ENCODE measurements around the gene SOX6. TPM values are rescaled to one million over a fixed set of nuclear protein-coding genes. Genes with fewer than 3 reads are reported as not detected.

SOX6 gene
- total RNA-seq, 1 donor from 2014 or later, result 13.4 TPM

DNA sequence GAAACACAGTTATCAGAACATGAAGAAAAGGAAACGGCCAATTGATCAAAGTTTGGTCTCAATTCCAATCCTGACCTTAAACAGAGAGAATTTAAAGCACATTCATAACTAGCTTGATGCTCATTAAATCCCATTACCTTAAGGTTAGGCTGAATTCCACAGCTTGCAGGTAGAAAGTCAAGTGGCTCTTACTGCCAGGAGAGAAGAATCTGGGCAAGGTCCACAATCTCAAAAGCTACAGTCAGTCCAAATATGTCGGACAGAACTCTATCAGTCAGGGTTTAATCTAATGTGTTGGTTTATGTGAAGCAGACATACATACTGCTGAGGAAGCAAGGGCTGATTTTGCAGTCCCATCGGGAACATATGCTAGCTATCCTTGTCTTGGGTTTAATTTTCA lies 348.8 kb downstream of the SOX6 start:
- Mint-ChIP-seq H3K4me1 (ENCODE audit: unreplicated experiment) (peaks cover 29% of the 10 kb centered on the region), H3K9me3 (ENCODE audit: unreplicated experiment) (no peaks in the 10 kb centered on the region), H3K4me3 (ENCODE audit: unreplicated experiment) (no peak overlapping the region), H3K27me3 (ENCODE audit: unreplicated experiment) (no peaks in the 10 kb centered on the region), H3K36me3 (ENCODE audit: unreplicated experiment) (no peaks in the 10 kb centered on the region), H3K27ac (ENCODE audit: unreplicated experiment) (no peak overlapping the region)
- no peak for TF ChIP-seq CTCF (IDR thresholded peaks at IDR 0.05)
- DNase-seq (ENCODE audit: extremely low spot score, unreplicated experiment), result no peak

DNA sequence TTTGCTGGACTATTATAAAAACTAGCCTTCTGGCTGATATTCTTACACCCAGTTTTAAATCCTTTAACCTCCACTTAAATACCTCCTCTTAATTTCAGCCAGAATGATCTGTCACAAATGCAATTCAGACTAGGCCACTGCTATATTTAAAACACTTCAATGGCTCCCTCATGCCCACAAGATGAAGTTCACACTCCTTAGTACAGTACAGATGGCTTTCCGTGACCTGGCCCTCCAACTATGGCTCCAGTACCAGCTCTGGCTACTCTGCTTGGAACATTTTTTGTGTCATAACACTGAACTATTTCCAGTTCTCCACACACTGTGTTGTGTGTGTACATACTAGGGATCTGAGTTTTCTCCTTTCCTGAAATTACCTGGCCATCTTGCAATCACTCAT lies 353.4 kb downstream of the SOX6 start:
- peaks cover 31% of the 10 kb centered on the region for H3K4me1 Mint-ChIP-seq (ENCODE audit: unreplicated experiment)
- peak overlapping the region; percentile 29 for H3K27ac Mint-ChIP-seq (ENCODE audit: unreplicated experiment)
- H3K4me3 Mint-ChIP-seq (ENCODE audit: unreplicated experiment), result no peak overlapping the region
- no peaks in the 10 kb centered on the region for H3K36me3 Mint-ChIP-seq (ENCODE audit: unreplicated experiment)
- H3K27me3 Mint-ChIP-seq (ENCODE audit: unreplicated experiment), result no peaks in the 10 kb centered on the region
- no peaks in the 10 kb centered on the region for H3K9me3 Mint-ChIP-seq (ENCODE audit: unreplicated experiment)
- no peak for DNase-seq (ENCODE audit: extremely low spot score, unreplicated experiment)
- no peak for TF ChIP-seq CTCF (IDR thresholded peaks at IDR 0.05)

GRCh38 chr11:16001899-16002426 lies 354.4 kb downstream of the SOX6 start:
- H3K36me3 Mint-ChIP-seq (ENCODE audit: unreplicated experiment), result no peaks in the 10 kb centered on the region
- H3K27me3 Mint-ChIP-seq (ENCODE audit: unreplicated experiment), result no peaks in the 10 kb centered on the region
- H3K27ac Mint-ChIP-seq (ENCODE audit: unreplicated experiment), result peak overlapping the region; percentile 82
- no peaks in the 10 kb centered on the region for H3K9me3 Mint-ChIP-seq (ENCODE audit: unreplicated experiment)
- DNase-seq (ENCODE audit: extremely low spot score, unreplicated experiment), result no peak
- H3K4me3 Mint-ChIP-seq (ENCODE audit: unreplicated experiment), result peak overlapping the region; percentile 55
- TF ChIP-seq CTCF (IDR thresholded peaks at IDR 0.05), result no peak
- peaks cover 31% of the 10 kb centered on the region for H3K4me1 Mint-ChIP-seq (ENCODE audit: unreplicated experiment)

- Mint-ChIP-seq H3K27ac (ENCODE audit: unreplicated experiment) (peak overlapping the region; percentile 82), H3K9me3 (ENCODE audit: unreplicated experiment) (no peaks in the 10 kb centered on the region), H3K4me3 (ENCODE audit: unreplicated experiment) (no peak overlapping the region), H3K36me3 (ENCODE audit: unreplicated experiment) (no peaks in the 10 kb centered on the region), H3K4me1 (ENCODE audit: unreplicated experiment) (peaks cover 31% of the 10 kb centered on the region), H3K27me3 (ENCODE audit: unreplicated experiment) (no peaks in the 10 kb centered on the region)
- TF ChIP-seq CTCF (IDR thresholded peaks at IDR 0.05), result no peak
- no peak for DNase-seq (ENCODE audit: extremely low spot score, unreplicated experiment)
Measured at GRCh38 chr11:16001044-16001568, 355.2 kb downstream of the SOX6 start.

GRCh38 chr11:16000065-16000464 lies 356.3 kb downstream of the SOX6 start:
- no peak for TF ChIP-seq CTCF (IDR thresholded peaks at IDR 0.05)
- H3K4me3 Mint-ChIP-seq (ENCODE audit: unreplicated experiment), result no peak overlapping the region
- H3K4me1 Mint-ChIP-seq (ENCODE audit: unreplicated experiment), result peaks cover 31% of the 10 kb centered on the region
- DNase-seq (ENCODE audit: extremely low spot score, unreplicated experiment), result no peak
- no peaks in the 10 kb centered on the region for H3K36me3 Mint-ChIP-seq (ENCODE audit: unreplicated experiment)
- H3K9me3 Mint-ChIP-seq (ENCODE audit: unreplicated experiment), result no peaks in the 10 kb centered on the region
- no peaks in the 10 kb centered on the region for H3K27me3 Mint-ChIP-seq (ENCODE audit: unreplicated experiment)
- H3K27ac Mint-ChIP-seq (ENCODE audit: unreplicated experiment), result no peak overlapping the region
